GM18517 (cell line): Measurements from ENCODE around the gene CAPRIN1.
A peak's percentile ranks its signal among the peaks of the same experiment; 100 is the strongest.

Experiments used
- ATAC-seq: cut with Tn5 transposase; IDR thresholded peaks from one replicate; pipeline ENCODE4 v1.9.1; 2021; ENCODE audit warnings: mild to moderate bottlenecking, moderate library complexity; ENCODE audit not compliant: unreplicated experiment

Gene CAPRIN1

DNA sequence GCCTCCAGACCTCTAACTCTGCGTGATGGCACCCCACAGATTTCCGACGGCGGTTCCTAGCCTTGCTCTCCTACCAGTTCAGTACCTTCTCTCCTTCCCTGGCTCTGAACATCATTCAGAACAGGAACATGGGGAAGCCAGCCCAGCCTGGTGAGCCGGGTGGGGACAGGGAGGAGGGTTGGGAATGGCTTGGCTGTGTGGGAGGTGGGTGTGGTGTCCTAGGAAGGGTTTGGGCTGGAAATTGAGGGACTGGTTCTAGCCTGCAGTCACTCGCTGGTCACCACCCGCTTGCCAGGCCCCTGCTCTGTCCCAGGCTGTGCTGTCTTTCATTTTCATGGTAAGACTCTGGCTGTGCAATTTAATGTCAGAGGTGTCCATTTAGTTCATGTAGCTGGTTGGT is 87.8 kb downstream of the CAPRIN1 start:
- no peak for ATAC-seq

DNA sequence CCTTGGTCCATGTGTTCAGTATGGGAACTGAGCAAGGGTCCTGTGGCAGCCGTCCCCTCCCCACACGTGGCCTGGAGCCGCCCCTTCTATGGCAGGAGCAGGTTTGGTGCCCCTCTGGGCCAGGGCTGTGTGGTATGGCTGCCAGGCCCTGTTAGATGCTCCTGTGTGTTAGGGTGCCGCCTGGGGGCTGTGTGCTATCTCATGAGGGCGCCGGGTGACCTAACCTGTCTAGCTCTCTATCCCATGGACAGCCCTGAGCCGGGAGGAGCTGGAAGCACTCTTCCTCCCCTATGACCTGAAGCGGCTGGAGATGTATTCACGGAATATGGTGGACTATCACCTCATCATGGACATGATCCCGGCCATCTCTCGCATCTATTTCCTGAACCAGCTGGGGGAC is 88.6 kb downstream of the CAPRIN1 start:
- no peak for ATAC-seq

DNA sequence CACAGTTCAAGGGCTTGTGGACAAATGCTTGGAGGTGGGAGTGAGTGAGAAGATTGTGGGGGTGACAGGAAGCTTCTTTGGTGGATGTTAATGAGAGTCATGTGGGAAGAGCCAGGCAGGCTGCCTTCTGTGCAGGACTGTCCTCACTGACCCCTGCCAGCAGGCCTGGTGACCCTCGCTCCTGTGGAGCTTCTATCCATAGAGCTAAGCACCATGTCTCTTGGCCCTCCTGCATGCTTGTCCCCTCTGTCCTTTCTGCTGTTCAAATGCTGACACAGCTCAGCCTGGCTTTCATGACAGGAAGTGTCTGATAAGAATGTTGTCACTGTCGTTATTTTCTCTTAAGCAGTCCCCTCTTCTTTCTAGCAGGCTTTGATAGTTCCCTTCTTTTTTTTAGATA is 91.5 kb downstream of the CAPRIN1 start:
- no peak for ATAC-seq

DNA sequence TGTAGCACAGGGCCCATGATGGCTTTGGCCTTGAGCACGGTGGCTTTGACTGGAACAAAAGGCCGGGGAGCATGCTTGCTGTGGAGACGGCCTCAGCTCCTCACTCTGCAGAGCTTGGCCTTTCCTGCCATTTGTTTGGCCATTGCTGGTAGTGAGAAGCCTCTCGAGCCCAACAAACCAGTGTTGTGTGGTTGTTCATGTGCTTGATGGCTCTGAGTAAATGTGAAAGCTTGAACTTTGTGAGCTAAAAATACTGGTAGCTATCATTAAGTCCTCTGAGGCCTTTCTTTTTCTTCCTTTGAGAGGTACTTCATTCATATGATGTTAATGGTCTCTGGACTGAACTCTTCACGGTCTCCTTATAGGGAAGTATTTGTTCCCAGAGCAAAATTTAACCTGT is 93.5 kb downstream of the CAPRIN1 start:
- peak; percentile 55 for ATAC-seq

DNA sequence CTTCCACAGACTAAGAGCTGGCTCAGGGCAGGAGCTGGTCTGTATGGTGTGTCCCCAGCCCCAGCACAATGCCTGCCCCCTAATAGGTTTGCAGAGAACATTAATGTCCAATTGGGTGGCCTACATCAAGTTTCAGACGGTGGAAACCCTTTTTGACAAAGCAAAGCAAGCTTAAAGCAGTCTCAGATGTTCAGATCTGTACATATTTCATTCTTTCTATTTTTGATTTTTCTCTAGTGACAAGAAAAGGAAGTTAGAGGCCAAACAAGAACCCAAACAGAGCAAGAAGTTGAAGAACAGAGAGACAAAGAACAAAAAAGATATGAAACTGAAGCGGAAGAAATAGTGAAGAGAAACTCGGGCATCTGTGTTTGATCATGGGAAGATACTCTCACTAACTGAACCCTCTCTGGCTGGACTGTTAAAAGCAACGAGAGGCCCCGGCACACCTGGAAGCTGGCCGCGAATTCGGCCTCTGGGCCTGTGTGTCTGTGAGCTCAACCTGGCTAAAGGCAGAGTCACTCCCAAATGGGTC is 94.4 kb downstream of the CAPRIN1 start:
- ATAC-seq = peak; percentile 52

DNA sequence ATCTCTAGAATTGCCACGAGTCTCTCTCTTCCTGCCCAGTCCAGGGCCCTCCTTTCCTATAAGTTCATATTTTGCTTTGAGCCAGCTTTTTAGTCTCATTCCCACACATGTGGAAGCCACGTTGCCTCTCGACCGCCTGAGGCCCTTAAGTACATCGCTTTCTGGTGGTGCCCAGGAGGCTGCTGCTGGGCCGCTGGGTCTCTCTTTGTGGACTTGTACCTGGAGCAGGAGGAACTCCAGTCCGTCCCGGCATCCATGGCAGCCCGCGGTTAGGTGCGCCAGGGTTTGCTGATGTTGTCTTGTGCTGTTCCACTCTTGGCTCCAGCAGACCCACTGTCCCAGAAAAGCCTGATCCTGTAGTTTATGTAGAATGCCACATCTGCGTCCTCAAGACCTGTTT is 94.9 kb downstream of the CAPRIN1 start:
- ATAC-seq = no peak

DNA sequence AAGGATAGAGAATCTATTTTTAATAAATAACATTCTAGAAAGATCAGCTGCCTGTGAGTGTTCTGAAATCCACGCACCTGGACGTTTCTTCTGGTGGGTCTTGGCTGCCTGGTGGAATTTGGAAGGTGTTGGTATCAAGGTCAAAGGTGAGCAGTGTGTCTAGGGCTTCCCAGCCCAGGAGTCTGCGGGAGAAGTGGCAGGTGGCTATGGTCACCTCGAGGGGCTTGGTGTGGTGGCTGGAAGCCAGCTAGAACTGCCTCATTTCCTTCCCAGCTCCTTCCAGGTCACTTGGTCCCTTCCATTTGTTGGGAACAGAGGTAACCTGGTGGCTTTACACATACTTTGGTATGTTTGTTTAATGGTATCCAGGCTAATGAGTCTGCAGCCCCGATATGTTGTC is 95.3 kb downstream of the CAPRIN1 start:
- no peak for ATAC-seq

DNA sequence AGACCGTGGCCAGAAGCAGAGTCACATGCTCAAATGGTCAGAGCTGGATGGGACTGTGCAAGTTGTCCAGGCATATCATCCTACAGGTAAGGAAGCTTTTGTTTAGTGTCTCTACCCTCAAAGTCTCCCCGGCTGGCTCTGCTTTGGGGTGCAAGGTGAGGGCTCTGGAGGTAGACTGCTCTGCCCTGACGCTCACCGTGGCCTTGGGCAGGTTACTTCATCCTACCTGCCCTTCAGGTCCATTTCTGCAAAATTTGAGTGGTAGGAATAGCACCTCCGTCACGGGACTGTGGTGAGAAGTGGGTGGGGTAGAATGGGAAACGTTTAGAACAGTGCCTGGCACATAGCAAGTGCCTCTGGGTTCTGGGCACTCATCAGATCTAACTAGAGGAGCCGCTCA is 96.0 kb downstream of the CAPRIN1 start:
- ATAC-seq = no peak

DNA sequence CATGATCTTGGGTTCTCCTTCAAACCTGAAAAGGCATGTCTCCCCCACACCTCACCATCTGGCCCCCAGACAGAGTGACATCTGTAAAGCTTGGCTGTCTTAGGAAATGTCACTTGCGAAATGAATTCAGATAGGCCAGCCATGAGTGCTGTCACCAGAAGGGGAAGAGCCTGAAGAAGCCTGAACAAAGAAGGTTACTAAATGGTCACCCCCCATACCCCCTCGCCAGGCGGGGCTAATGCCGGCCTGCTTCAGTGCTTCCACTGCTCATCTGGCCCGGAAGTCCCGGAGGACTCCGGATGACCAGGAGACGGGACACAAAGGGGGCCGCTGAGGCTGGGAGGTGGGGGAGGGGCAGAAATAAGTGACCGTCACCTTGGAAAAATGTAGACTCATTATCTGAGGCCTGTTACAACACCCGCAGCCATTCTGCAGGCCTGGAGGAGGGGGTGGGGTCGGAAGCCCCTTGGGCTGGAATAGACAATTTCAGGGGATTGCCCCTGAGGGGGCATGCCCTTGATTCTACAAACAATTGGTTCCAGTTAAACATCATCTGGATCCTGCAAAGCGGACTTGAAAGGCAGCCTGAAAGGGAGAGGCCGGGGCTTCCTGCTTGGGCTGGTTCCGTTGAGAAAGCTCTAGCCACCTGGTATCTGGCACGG is 97.1 kb downstream of the CAPRIN1 start:
- no peak for ATAC-seq

DNA sequence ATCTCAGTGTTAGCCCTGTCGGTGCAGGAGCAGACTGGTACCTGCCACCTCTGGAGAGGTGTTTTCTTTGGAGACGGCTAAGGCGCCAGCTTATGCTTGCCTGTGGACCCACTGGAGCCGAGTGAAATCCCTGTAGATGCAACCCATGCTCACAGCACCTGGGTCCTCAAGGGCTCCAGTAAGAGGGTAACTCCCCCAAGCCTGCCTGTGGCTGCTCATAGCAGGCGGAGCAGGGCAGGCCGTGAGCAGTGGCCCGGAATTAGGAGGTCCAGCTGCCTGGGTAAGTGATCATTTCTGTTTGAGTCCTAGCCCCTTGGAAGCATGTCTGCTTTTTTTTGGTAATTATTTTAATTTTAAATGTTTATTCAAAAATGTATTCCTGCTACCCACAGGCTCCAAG is 97.7 kb downstream of the CAPRIN1 start:
- ATAC-seq = no peak

DNA sequence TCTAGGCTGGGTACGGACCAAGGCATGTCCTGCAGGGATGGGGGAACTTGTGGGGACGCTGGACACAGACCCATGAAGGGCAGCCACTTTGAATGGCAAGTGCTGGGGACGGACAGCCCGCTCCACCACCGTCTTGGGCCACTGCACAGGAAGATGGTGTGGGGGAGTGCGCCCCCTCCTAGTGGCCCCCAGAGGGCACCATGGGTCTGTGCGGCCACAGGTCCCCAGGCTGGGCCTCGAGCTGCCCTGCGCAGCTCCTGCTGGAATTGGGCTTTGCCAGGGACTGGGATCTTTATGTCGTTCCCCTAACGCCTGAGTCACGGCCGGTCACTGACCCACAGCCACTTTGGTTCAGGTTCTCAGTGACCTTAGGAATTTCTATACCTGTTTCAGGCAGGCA is 98.3 kb downstream of the CAPRIN1 start:
- ATAC-seq = no peak

DNA sequence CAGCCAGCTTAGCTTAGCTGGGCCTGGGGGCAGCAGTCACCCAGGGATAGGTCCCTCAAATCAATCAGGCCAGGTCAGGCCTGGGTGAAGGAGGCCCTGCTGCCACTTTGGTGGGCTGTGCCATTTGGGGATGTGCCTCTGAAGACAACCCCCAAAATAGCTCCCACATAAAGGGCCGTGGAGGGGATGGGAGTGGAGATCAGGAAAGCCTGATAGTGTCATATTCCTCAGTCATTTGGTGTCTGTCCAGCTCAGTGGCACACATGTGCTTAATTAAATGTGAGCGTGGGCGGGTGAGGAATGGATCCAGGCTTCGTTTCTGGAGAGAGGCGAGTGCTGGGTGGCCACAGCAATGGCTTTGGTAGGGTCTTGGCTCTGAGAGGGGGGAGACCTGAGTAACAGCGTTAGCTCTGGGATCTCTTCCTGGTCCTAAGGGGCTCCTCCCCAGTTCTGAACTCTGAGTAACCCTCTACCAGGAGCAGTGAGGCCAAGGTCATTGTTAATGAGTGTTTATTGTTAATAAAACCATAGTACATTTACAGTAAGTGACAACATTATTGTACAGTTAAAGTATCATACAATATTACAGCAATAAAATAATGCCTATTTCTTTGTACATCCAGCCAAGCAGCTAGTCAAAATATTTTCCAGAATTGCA is 99.1 kb downstream of the CAPRIN1 start:
- ATAC-seq = no peak
